HG03520 (cell line): ENCODE data around the gene CEACAM19.
"Not testable (repeated sequence)": the region's sequence is repeated elsewhere in the genome, so short reads cannot be mapped to it uniquely, and the experiment has no call there.

ENCODE experiments used
- ATAC-seq: cut with Tn5 transposase; IDR thresholded peaks from one replicate; pipeline ENCODE4 v1.9.1; 2021; ENCODE audit warnings: mild to moderate bottlenecking, moderate library complexity; ENCODE audit not compliant: unreplicated experiment

CEACAM19 gene

GRCh38 chr19:44673510-44673909, 2.2 kb downstream of the CEACAM19 start:
- no peak for ATAC-seq

GRCh38 chr19:44675521-44675920, 4.2 kb downstream of the CEACAM19 start:
- ATAC-seq, result no peak

DNA sequence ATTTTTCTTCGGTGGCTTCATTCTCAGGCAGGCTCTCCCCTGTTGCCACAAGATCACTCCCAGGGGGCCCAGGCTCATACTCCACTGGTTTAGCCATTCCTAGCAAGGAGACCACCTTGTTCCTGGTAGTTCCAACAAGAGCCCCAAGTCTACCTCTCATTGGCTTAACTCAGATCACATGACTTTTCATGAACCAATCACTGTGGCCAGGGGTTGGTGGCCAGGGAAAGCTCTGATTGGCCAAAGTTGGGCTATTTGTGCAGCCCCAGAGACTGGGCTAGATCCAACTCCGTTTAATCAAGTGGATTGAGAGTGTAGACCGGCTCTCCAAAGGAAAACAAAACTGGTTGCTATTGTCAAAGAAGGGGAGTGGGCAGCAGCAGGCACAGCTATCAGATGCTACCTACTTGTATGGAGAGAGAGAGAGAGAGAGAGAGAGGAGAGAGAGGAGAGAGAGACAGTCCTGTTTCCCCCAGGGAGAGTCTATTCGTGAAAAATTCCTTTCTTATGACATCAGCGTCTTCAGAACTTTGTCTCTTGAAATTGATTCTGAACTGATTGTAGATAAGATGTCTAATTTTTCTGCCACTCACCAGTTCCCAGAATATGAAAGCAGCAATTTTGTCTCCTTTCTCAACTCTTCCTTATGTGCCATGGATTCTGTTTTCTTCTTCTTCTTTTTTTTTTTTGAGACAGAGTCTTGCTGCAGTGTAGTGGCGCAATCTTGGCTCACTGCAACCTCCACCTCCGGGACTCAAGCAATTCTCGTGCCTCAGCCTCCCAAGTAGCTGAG, 5.9 kb downstream of the CEACAM19 start:
- ATAC-seq, result no peak

DNA sequence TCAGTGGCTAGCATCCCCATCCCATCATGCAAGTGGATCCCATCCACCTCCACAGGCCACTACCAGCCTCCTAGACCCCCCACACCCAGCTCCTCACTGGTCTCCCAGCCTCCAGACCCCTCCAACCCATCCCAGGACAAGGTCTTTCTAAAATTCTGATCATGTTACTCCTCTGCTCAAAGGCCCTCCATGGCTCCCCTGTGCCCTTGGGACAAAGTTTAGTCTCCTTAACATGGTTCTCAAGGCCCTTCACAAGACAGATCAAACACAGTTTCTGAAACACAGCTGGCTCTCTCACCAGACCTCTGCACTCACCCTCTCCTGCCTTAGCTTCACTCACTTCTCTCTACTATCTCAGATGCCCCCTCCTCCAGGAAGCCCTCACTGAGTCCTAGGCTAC, 9.3 kb downstream of the CEACAM19 start:
- ATAC-seq, result no peak

GRCh38 chr19:44681992-44682790, 10.9 kb downstream of the CEACAM19 start:
- no peak for ATAC-seq

DNA sequence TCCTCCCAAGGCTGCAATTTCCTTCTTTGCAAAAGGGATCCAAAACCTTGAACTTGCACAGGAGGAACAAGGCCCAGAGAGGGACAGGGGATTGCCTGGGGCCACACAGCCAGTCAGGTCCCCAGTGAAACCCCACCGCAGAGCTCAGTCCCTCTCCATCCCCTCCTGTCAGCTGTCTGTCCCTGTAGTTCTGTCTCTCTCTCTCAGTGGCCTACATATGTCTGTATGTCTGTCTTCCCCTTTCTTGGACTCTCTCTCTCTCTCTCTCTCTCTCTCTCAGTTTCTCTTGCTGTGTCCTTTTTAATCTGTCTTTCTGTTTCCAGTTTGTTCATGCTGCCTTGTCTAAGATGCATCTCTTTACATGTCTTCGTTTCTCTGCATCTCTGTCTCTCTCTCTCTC, 11.5 kb downstream of the CEACAM19 start:
- ATAC-seq, result no peak

- no peak for ATAC-seq
Observed at GRCh38 chr19:44683434-44684210, 12.3 kb downstream of the CEACAM19 start.

GRCh38 chr19:44684396-44684795, 13.1 kb downstream of the CEACAM19 start:
- ATAC-seq, result not testable (repeated sequence)

GRCh38 chr19:44684892-44685863, 13.9 kb downstream of the CEACAM19 start:
- ATAC-seq, result no peak

GRCh38 chr19:44685877-44686276, 14.6 kb downstream of the CEACAM19 start:
- no peak for ATAC-seq

- no peak for ATAC-seq
Observed at GRCh38 chr19:44686896-44687295, 15.6 kb downstream of the CEACAM19 start.

DNA sequence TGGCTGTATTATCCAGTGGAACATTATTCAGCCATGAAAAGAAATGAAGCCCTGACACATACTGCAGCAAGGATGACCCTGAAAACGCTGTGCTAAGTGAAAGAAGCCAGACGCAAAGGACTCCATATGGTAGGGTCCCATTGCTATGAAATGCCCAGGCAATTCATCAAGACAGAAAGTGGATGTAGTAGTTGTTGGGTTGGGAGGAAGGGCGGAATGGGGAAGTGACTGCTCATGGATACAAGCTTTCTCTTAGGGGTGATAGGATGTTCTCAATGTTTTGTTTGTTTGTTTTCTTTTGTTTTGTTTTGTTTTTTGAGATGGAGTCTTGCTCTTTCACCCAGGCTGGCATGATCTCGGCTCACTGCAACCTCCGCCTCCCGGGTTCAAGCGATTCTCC, 16.6 kb downstream of the CEACAM19 start:
- ATAC-seq, result no peak

- no peak for ATAC-seq
Observed at GRCh38 chr19:44689290-44690130, 18.2 kb downstream of the CEACAM19 start.

GRCh38 chr19:44690131-44690440, 18.8 kb downstream of the CEACAM19 start:
- ATAC-seq, result no peak

DNA sequence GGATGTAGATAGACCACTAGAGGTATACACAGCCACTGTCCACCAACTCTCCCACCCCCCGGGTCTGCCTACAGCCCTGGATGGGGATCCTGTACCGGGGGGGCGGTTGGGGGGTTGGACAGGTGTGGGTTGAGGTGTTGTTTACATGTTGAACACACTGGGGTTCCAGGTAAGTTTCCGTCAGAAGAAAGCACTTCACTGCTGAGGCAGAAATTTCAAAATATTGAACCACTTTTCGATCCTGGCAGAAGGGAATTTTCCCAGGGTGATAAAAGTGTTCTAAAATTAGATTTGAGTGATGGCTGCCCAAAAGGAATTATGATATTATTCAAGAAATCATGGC, 21.1 kb downstream of the CEACAM19 start:
- ATAC-seq, result no peak

GRCh38 chr19:44694184-44694579, 22.9 kb downstream of the CEACAM19 start:
- no peak for ATAC-seq

GRCh38 chr19:44696939-44697669, 25.8 kb downstream of the CEACAM19 start:
- ATAC-seq, result no peak

GRCh38 chr19:44697670-44698034, 26.4 kb downstream of the CEACAM19 start:
- ATAC-seq, result no peak
